Neural cell (in vitro differentiated cells): ENCODE measurements around the gene KIF21B.

Source experiments
- EZH2 ChIP-seq: fragments of 200-600, 300-800 bp; shearing (Covaris generic), sonication (generic); IDR thresholded peaks from 2 replicates; pipeline ENCODE4 v1.6.1; 2014; ENCODE audit warnings: antibody characterized with exemption, low read length, borderline replicate concordance, mild to moderate bottlenecking; ENCODE audit not compliant: insufficient read depth, poor library complexity, severe bottlenecking
- TF ChIP-seq, protein P1 (sequence below): fragments of 450-650 bp; IDR thresholded peaks from 2 replicates; pipeline ENCODE4 v1.5.1; 2014; ENCODE audit warnings: antibody characterized with exemption, mild to moderate bottlenecking, moderate library complexity; ENCODE audit not compliant: poor library complexity, severe bottlenecking

GRCh38 chr1:200925831-200926230 lies 97.7 kb downstream of the KIF21B start:
- TF ChIP-seq, protein P1, sequence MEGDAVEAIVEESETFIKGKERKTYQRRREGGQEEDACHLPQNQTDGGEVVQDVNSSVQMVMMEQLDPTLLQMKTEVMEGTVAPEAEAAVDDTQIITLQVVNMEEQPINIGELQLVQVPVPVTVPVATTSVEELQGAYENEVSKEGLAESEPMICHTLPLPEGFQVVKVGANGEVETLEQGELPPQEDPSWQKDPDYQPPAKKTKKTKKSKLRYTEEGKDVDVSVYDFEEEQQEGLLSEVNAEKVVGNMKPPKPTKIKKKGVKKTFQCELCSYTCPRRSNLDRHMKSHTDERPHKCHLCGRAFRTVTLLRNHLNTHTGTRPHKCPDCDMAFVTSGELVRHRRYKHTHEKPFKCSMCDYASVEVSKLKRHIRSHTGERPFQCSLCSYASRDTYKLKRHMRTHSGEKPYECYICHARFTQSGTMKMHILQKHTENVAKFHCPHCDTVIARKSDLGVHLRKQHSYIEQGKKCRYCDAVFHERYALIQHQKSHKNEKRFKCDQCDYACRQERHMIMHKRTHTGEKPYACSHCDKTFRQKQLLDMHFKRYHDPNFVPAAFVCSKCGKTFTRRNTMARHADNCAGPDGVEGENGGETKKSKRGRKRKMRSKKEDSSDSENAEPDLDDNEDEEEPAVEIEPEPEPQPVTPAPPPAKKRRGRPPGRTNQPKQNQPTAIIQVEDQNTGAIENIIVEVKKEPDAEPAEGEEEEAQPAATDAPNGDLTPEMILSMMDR, result no peak
- no peak for TF ChIP-seq EZH2
